SKM-1 treated with dmso at 0.1 percent for 144 hours (cell line): Measurements from ENCODE around the gene RALGPS2.
"Not testable (repeated sequence)": the region's sequence is repeated elsewhere in the genome, so short reads cannot be mapped to it uniquely, and the experiment has no call there.

Source experiments
- DNase-seq: peaks from one replicate; lab custom pipeline; 2025; ENCODE audit not compliant: unreplicated experiment; lab: John Stamatoyannopoulos, UW

RALGPS2 gene

DNA sequence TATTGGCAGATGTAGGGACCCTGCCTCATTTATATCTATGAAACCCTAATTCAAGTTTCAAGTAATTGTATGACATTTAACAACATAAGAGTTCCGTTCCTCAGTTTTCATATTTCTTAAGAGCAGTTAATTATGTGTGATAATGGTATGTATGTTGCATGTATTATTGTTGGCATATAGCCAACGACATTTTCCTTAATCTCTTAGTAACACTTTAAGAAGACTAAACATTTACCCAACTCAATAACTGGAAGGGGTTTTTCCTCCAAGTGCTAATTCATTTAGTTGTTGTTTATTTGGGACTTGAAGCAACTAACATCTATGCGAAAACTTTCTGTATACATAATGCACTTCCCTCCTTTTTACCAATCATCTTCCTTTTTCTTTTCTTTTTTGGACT lies 1.5 kb upstream of the RALGPS2 start:
- no peak for DNase-seq

- DNase-seq: no peak
Observed at GRCh38 chr1:178724376-178724727, 692 bp upstream of the RALGPS2 start.

GRCh38 chr1:178725466-178726086 lies 532 bp downstream of the RALGPS2 start:
- DNase-seq: peak; percentile 30

DNA sequence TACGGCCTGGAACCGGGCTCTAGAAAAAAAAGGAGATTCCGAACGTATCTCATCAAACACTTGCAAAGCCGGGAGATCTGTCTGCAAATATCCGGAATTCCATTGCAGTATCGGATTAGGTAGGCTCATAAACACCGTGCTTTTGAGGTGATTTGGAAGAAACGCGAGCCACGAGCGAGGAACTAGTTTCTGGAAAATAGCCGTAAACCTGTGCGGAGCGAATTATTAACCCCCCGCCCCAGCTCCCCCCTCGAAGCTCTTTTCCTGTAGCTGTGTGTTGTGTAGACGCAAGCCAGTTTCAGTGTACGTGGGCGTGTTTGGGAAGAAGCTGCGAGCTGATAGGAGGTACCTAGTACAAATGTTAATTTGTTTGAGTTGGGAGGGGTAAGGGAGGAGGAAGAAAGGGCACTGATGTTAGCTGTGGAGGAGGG lies 1.1 kb downstream of the RALGPS2 start:
- DNase-seq: peak; percentile 94

- DNase-seq: no peak
Observed at GRCh38 chr1:178726545-178726944, 1.5 kb downstream of the RALGPS2 start.

- no peak for DNase-seq
Observed at GRCh38 chr1:178727014-178727895, 2.2 kb downstream of the RALGPS2 start.

DNA sequence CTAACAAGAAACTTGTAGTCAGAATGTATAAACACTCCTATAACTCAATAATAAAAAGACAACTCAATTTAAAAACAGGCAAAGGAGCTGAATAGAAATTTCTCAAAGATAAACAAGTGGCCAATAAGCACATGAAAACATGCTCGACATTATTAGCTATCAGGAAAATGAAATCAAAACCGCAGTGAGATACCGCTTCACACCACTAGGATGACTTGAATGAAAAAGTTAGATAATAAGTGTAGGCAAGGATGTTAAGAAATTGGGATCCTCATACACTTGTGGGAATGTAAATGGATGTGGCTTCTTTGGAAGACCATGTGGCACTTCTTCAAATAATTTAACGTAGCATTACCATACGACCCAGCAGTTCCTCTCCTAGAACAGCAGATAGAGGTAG lies 8.9 kb downstream of the RALGPS2 start:
- no peak for DNase-seq

- no peak for DNase-seq
Observed at GRCh38 chr1:178738780-178739179, 13.7 kb downstream of the RALGPS2 start.

DNA sequence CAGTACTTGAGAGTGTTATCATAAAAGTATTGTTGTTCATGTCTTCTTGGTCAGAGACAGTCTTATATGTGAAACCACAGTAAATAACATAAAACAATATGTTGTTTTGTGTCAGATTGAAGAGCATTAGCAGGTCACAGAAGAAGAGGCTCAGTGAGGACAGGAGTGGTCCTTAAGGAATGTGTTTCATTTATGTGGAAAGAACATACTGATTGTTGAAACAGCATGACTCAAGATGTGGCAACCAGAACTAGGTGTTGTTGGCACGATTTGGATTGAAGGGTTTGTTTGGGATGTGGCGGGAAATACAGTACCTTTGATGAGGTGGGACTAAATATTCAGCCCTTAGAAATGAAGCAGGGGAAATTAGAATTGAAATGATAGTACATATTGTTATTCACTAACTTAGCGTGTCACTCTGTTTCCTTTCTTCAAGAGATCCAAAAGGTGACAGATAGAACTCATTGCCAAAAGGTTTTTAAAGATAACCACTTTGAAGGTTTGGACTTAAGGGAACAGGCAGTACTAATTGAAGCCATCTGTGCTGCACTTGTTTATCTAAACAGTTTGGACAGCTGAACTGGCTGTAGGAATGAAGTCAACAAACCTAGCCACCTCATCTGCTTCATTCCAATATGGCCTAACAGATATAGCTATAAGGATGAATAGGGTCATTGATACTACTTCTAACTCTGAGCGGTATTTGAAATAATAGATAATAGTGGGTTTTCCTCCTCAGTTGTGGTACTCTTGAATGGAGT lies 14.4 kb downstream of the RALGPS2 start:
- DNase-seq: no peak

GRCh38 chr1:178740491-178740890 lies 15.4 kb downstream of the RALGPS2 start:
- no peak for DNase-seq

GRCh38 chr1:178740924-178741323 lies 15.9 kb downstream of the RALGPS2 start:
- no peak for DNase-seq

DNA sequence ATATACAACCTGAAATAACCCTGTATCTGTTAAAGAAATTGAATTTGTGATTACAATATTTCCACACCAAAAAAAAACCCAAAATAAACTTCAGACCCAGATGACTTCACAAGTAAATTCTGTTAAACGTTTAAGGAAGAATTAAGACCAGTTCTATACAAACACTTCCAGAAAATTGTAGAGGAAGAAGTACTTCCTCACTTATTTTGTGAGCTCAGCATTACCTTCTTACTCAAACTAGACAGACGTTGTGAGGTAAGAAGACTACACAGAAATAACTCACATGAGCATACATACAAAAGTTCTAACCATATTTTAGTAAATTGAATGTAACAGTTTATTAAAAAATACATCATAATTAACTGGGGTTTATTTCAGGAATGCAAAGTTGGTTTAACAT lies 18.8 kb downstream of the RALGPS2 start:
- no peak for DNase-seq

- no peak for DNase-seq
Observed at GRCh38 chr1:178745260-178745659, 20.2 kb downstream of the RALGPS2 start.

GRCh38 chr1:178746345-178746744 lies 21.3 kb downstream of the RALGPS2 start:
- no peak for DNase-seq

- not testable (repeated sequence) for DNase-seq
Observed at GRCh38 chr1:178747361-178747760, 22.3 kb downstream of the RALGPS2 start.

- no peak for DNase-seq
Observed at GRCh38 chr1:178749581-178750166, 24.6 kb downstream of the RALGPS2 start.

GRCh38 chr1:178751046-178751445 lies 26.0 kb downstream of the RALGPS2 start:
- DNase-seq: no peak

- DNase-seq: no peak
Observed at GRCh38 chr1:178752891-178753290, 27.8 kb downstream of the RALGPS2 start.

- DNase-seq: not testable (repeated sequence)
Observed at GRCh38 chr1:178754655-178755256, 29.7 kb downstream of the RALGPS2 start.

DNA sequence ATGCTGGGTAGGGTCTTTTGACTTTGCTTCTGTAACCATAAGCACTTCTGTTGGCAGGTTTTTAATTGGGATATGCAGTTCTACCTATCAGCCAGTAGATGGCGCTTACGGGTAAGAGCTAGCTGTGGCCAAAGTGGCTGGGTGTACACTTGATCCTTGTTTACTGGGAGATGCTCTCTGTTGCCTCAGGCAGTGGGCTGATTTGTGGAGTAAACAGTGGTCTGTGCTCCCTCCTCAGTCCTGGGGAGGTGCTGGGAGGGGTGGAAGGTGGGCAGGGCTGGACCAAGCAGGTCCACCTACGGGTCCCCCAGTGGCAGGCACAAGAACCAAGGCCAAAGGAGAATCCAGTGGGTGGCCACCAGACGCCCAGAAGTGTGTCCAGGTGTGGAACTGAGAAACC lies 43.4 kb downstream of the RALGPS2 start:
- DNase-seq: peak; percentile 73

GRCh38 chr1:178772952-178773351 lies 47.9 kb downstream of the RALGPS2 start:
- no peak for DNase-seq
